ENCODE measurements around the gene USPL1.

The USPL1 gene

GRCh38 chr13:30708541-30708940 is 90.8 kb downstream of the USPL1 start:
- no peak for DNase-seq (ENCODE audit: low read depth)

More at GRCh38 chr13:30708541-30708940, 90.8 kb downstream of the USPL1 start:
- no peak for TF ChIP-seq CTCF (IDR thresholded peaks at IDR 0.05; ENCODE audit: control insufficient read depth, extremely low read depth, insufficient read depth)
- H3K4me3 ChIP-seq (ENCODE audit: low read depth, low read length), result no peak overlapping the region

Data from LNCaP clone FGC (cell line).